ENCODE results near the gene FER.
"Not testable (repeated sequence)": the region's sequence is repeated elsewhere in the genome, so short reads cannot be mapped to it uniquely, and the experiment has no call there.

The FER gene

GRCh38 chr5:108881133-108881532 lies 133.4 kb downstream of the FER start:
- DNase-seq (ENCODE audit: low spot score), result no peak

- no peak for DNase-seq (ENCODE audit: low spot score)
These were observed 137.0 kb downstream of the FER start for GRCh38 chr5:108884736-108885135.

GRCh38 chr5:108898257-108898656 lies 150.6 kb downstream of the FER start:
- no peak for DNase-seq (ENCODE audit: low spot score)

- no peak for DNase-seq (ENCODE audit: low spot score)
These were observed 151.0 kb downstream of the FER start for GRCh38 chr5:108898707-108899106.

GRCh38 chr5:108899244-108899643 lies 151.5 kb downstream of the FER start:
- DNase-seq (ENCODE audit: low spot score), result not testable (repeated sequence)

GRCh38 chr5:108900668-108901067 lies 153.0 kb downstream of the FER start:
- no peak for DNase-seq (ENCODE audit: low spot score)

- DNase-seq (ENCODE audit: low spot score), result no peak
These were observed 158.1 kb downstream of the FER start for GRCh38 chr5:108905805-108906204.

GRCh38 chr5:108910627-108911026 lies 162.9 kb downstream of the FER start:
- DNase-seq (ENCODE audit: low spot score), result no peak

- no peak for DNase-seq (ENCODE audit: low spot score)
These were observed 163.4 kb downstream of the FER start for GRCh38 chr5:108911055-108911454.

- DNase-seq (ENCODE audit: low spot score), result no peak
These were observed 169.9 kb downstream of the FER start for GRCh38 chr5:108917596-108917995.

GRCh38 chr5:108919591-108920326 lies 172.1 kb downstream of the FER start:
- no peak for DNase-seq (ENCODE audit: low spot score)

GRCh38 chr5:108924457-108924961 lies 176.8 kb downstream of the FER start:
- no peak for DNase-seq (ENCODE audit: low spot score)

- no peak for DNase-seq (ENCODE audit: low spot score)
These were observed 177.4 kb downstream of the FER start for GRCh38 chr5:108925073-108925472.

- no peak for DNase-seq (ENCODE audit: low spot score)
These were observed 182.4 kb downstream of the FER start for GRCh38 chr5:108930107-108930506.

- no peak for DNase-seq (ENCODE audit: low spot score)
These were observed 187.9 kb downstream of the FER start for GRCh38 chr5:108935611-108936010.

GRCh38 chr5:108937221-108937620 lies 189.5 kb downstream of the FER start:
- no peak for DNase-seq (ENCODE audit: low spot score)

GRCh38 chr5:108940506-108940905 lies 192.8 kb downstream of the FER start:
- no peak for DNase-seq (ENCODE audit: low spot score)

- no peak for DNase-seq (ENCODE audit: low spot score)
These were observed 194.0 kb downstream of the FER start for GRCh38 chr5:108941746-108942145.

- no peak for DNase-seq (ENCODE audit: low spot score)
These were observed 195.0 kb downstream of the FER start for GRCh38 chr5:108942701-108943100.

- DNase-seq (ENCODE audit: low spot score), result no peak
These were observed 197.4 kb downstream of the FER start for GRCh38 chr5:108945094-108945493.

- DNase-seq (ENCODE audit: low spot score), result no peak
These were observed 198.3 kb downstream of the FER start for GRCh38 chr5:108946008-108946407.

- no peak for DNase-seq (ENCODE audit: low spot score)
These were observed 199.5 kb downstream of the FER start for GRCh38 chr5:108947164-108947563.

- DNase-seq (ENCODE audit: low spot score), result no peak
These were observed 202.6 kb downstream of the FER start for GRCh38 chr5:108950276-108950675.

- DNase-seq (ENCODE audit: low spot score), result no peak
These were observed 206.2 kb downstream of the FER start for GRCh38 chr5:108953940-108954339.
